Mesendoderm (in vitro differentiated cells): ENCODE measurements around the gene IFT25.
A peak's percentile ranks its signal among the peaks of the same experiment; 100 is the strongest.

Source experiments
- DNase-seq: peaks from one replicate; pipeline ENCODE4 v3.0.0; 2013
- H2AK5ac ChIP-seq: 2 replicates; pipeline ENCODE4 v1.6.1; 2013; ENCODE audit warnings: low read length, inconsistent platforms
- H2BK120ac ChIP-seq: 2 replicates; pipeline ENCODE4 v1.6.1; 2013; ENCODE audit warnings: low read depth, mild to moderate bottlenecking, low read length, moderate library complexity, mixed read lengths
- H2BK15ac ChIP-seq: replicated peaks from 2 replicates; pipeline ENCODE4 v1.6.1; 2013; ENCODE audit warnings: low read depth, mild to moderate bottlenecking, moderate library complexity
- H2BK5ac ChIP-seq: 2 replicates; pipeline ENCODE4 v1.6.1; 2013; ENCODE audit warnings: low read length, inconsistent platforms
- H3K18ac ChIP-seq: 2 replicates; pipeline ENCODE4 v1.6.1; 2013; ENCODE audit warnings: mild to moderate bottlenecking, low read length, mixed read lengths
- H3K23ac ChIP-seq: one replicate; pipeline ENCODE4 v1.6.1; 2013; ENCODE audit warnings: low read length
- H3K27ac ChIP-seq: 2 replicates; pipeline ENCODE4 v1.5.1; 2013; ENCODE audit warnings: low read depth, mild to moderate bottlenecking, inconsistent platforms, low read length, moderate library complexity
- H3K27me3 ChIP-seq: 2 replicates; pipeline ENCODE4 v1.6.1; 2013; ENCODE audit warnings: low read length, control low read depth, mild to moderate bottlenecking, inconsistent platforms; ENCODE audit not compliant: insufficient read depth, poor library complexity
- H3K36me3 ChIP-seq: 2 replicates; pipeline ENCODE4 v1.6.1; 2013; ENCODE audit warnings: low read length, inconsistent platforms; ENCODE audit not compliant: control insufficient read depth, insufficient read depth
- H3K4ac ChIP-seq: one replicate; pipeline ENCODE4 v1.6.1; 2013; ENCODE audit warnings: low read depth, mild to moderate bottlenecking, low read length, moderate library complexity
- H3K4me1 ChIP-seq: 2 replicates; pipeline ENCODE4 v1.6.1; 2013; ENCODE audit warnings: low read depth, low read length, inconsistent platforms; ENCODE audit not compliant: control insufficient read depth
- H3K4me2 ChIP-seq: 2 replicates; pipeline ENCODE4 v1.6.1; 2013; ENCODE audit warnings: low read length
- H3K4me3 ChIP-seq: 2 replicates; pipeline ENCODE4 v1.5.1; 2013; ENCODE audit warnings: mild to moderate bottlenecking, low read length
- H3K56ac ChIP-seq: one replicate; pipeline ENCODE4 v1.6.1; 2013; ENCODE audit warnings: low read length
- H3K79me1 ChIP-seq: 2 replicates; pipeline ENCODE4 v1.6.1; 2013; ENCODE audit warnings: low read length, inconsistent platforms
- H3K79me2 ChIP-seq: 2 replicates; pipeline ENCODE4 v1.6.1; 2013; ENCODE audit warnings: mild to moderate bottlenecking, low read length; ENCODE audit not compliant: control insufficient read depth, insufficient read depth
- H3K9ac ChIP-seq: 2 replicates; pipeline ENCODE4 v1.6.1; 2013; ENCODE audit warnings: low read length, inconsistent platforms
- H4K5ac ChIP-seq: one replicate; pipeline ENCODE4 v1.6.1; 2013; ENCODE audit warnings: low read length
- H4K8ac ChIP-seq: one replicate; pipeline ENCODE4 v1.6.1; 2013; ENCODE audit warnings: low read depth, mild to moderate bottlenecking, control low read depth, low read length, moderate library complexity
- WGBS: extraction: QIAGEN DNeasy Blood & Tissue Kit; methylation state at CpG from one replicate; pipeline ENCODE4 v1.1.7; 2013; ENCODE audit warnings: low lambda C conversion rate, missing lambda C conversion rate; ENCODE audit not compliant: insufficient coverage; ENCODE audit errors: extremely low coverage; 5-methylcytosine and 5-hydroxymethylcytosine counted together

The IFT25 gene

GRCh38 chr1:53931523-53931922 is 14.0 kb downstream of the IFT25 start:
- Histone ChIP-seq H3K4me2 (no peak overlapping the region), H3K27me3 (no peaks in the 10 kb centered on the region), H3K9ac (no peak overlapping the region), H3K23ac (no peak overlapping the region), H4K5ac (no peak overlapping the region), H3K4me1 (no peaks in the 10 kb centered on the region), H2BK120ac (no peak overlapping the region), H3K36me3 (peaks cover 2% of the 10 kb centered on the region), H3K27ac (no peak overlapping the region), H3K79me1 (no peaks in the 10 kb centered on the region), H3K56ac (no peak overlapping the region), H2BK5ac (no peak overlapping the region), H3K18ac (no peak overlapping the region), H2BK15ac (no peak overlapping the region), H2AK5ac (no peak overlapping the region), H3K4me3 (no peak overlapping the region), H4K8ac (no peak overlapping the region), H3K4ac (no peak overlapping the region), H3K79me2 (no peaks in the 10 kb centered on the region)
- DNase-seq, result no peak
- no CpG with 5 or more reads among the region's 2 CpGs for WGBS

DNA sequence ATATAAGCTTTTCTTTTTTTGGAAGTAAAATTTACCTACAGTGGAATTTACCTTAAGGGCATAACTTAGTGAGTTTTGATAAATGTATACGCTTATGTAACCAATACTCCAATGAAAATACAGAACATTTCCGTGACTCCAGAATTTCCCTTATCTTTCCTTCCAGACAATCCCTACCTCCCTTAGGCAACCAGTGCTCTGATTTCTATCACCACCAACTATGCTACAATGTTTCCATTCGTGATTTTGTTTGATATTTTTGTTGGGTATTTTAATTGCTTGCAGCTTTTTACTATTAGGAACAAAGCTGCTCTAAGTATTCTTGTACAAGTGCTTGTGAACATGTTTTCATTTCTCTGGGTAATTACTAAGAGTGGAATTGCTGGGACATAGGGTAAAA is 14.6 kb downstream of the IFT25 start:
- WGBS, result no CpG with 5 or more reads among the region's 3 CpGs
- Histone ChIP-seq H2BK5ac (no peak overlapping the region), H3K27me3 (no peaks in the 10 kb centered on the region), H3K18ac (no peak overlapping the region), H3K36me3 (peaks cover 2% of the 10 kb centered on the region), H3K79me1 (no peaks in the 10 kb centered on the region), H3K4me1 (no peaks in the 10 kb centered on the region), H3K23ac (no peak overlapping the region), H3K27ac (no peak overlapping the region), H4K8ac (no peak overlapping the region), H4K5ac (no peak overlapping the region), H3K56ac (no peak overlapping the region), H3K4me2 (no peak overlapping the region), H3K4ac (no peak overlapping the region), H3K4me3 (no peak overlapping the region), H3K9ac (no peak overlapping the region), H2BK120ac (no peak overlapping the region), H2AK5ac (no peak overlapping the region), H3K79me2 (no peaks in the 10 kb centered on the region), H2BK15ac (no peak overlapping the region)
- no peak for DNase-seq

DNA sequence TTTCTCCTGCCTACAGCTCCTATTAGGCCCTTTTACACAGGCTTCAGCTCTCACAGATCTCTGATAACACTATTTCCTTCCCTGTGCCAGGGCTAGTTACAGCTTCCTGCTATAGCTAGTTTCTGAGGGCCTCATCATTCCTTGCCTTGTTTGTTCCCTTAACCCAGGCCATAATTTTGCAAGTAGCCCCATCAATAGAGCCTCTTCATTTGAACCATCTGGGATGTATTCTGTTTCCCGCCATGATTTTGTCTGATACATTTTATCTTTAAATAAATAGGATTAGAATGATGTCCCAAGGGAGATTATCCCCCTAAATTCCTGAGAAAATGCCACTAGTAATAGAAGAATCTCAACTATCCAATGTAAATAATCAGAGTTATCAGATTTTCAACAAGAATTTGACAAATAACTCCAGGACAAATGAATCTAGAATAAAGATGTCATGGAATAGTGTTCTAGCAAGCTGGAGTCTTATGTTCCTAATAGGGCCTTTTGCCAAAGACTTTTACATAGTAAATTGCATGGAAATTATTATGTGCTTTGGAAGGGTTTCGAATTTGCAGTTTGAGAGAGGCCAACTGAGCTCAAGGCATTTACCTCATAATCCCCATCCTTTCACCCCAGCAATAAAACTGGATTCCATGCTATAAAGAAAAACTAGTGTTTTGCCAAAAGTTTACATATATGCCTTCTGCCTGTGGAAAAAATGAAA is 16.1 kb downstream of the IFT25 start:
- no peak overlapping the region for H3K4me3 ChIP-seq
- DNase-seq, result peak; percentile 55
- no peak overlapping the region for H4K8ac ChIP-seq
- H2BK120ac ChIP-seq, result no peak overlapping the region
- no peak overlapping the region for H2BK5ac ChIP-seq
- H2BK15ac ChIP-seq, result no peak overlapping the region
- H3K79me2 ChIP-seq, result no peaks in the 10 kb centered on the region
- H2AK5ac ChIP-seq, result no peak overlapping the region
- no peak overlapping the region for H4K5ac ChIP-seq
- no peak overlapping the region for H3K18ac ChIP-seq
- H3K27me3 ChIP-seq, result no peaks in the 10 kb centered on the region
- H3K36me3 ChIP-seq, result peaks cover 2% of the 10 kb centered on the region
- H3K56ac ChIP-seq, result no peak overlapping the region
- H3K4me1 ChIP-seq, result no peaks in the 10 kb centered on the region
- H3K27ac ChIP-seq, result no peak overlapping the region
- H3K4me2 ChIP-seq, result no peak overlapping the region
- no peaks in the 10 kb centered on the region for H3K79me1 ChIP-seq
- no CpG with 5 or more reads among the region's 2 CpGs for WGBS
- H3K23ac ChIP-seq, result no peak overlapping the region
- no peak overlapping the region for H3K9ac ChIP-seq
- H3K4ac ChIP-seq, result no peak overlapping the region

- no peak overlapping the region for H2BK5ac ChIP-seq
- no peaks in the 10 kb centered on the region for H3K27me3 ChIP-seq
- H3K56ac ChIP-seq, result no peak overlapping the region
- no peak overlapping the region for H4K5ac ChIP-seq
- no peak overlapping the region for H3K27ac ChIP-seq
- H3K79me1 ChIP-seq, result no peaks in the 10 kb centered on the region
- no peak overlapping the region for H2BK15ac ChIP-seq
- no peak overlapping the region for H4K8ac ChIP-seq
- H3K4ac ChIP-seq, result no peak overlapping the region
- no peak overlapping the region for H3K4me3 ChIP-seq
- H3K36me3 ChIP-seq, result peaks cover 2% of the 10 kb centered on the region
- no peak overlapping the region for H2AK5ac ChIP-seq
- H3K79me2 ChIP-seq, result no peaks in the 10 kb centered on the region
- H3K18ac ChIP-seq, result no peak overlapping the region
- no peak overlapping the region for H3K9ac ChIP-seq
- WGBS, result no CpG with 5 or more reads among the region's 2 CpGs
- H3K23ac ChIP-seq, result no peak overlapping the region
- no peak overlapping the region for H3K4me2 ChIP-seq
- no peak overlapping the region for H2BK120ac ChIP-seq
- no peak for DNase-seq
- no peaks in the 10 kb centered on the region for H3K4me1 ChIP-seq
Observed at GRCh38 chr1:53927376-53927881, 18.1 kb downstream of the IFT25 start.

GRCh38 chr1:53919675-53920066 is 25.8 kb downstream of the IFT25 start:
- H3K36me3 ChIP-seq, result no peaks in the 10 kb centered on the region

DNA sequence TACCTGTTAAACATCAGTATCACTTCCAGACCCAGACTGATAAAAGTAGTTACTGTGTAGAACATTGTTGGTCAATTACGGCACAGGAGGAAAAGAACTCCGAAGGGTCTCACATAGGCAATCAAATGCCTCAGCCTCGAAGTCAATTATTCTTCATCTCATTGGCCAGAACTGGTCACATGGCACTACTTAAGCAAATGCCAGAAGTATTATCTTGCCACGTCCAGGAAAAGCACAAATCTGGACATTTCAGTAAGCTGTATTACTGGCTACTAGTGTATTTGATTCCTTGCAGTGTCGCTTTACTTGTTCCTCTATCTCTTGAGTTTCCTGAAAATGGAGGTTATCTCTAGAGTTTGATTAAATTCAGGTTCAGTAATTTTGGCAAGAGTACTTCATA is 27.2 kb downstream of the IFT25 start:
- H3K4me2 ChIP-seq, result no peak overlapping the region
- no peak overlapping the region for H3K23ac ChIP-seq
- H3K4me1 ChIP-seq, result no peaks in the 10 kb centered on the region
- H3K79me2 ChIP-seq, result no peaks in the 10 kb centered on the region
- H4K8ac ChIP-seq, result no peak overlapping the region
- H3K9ac ChIP-seq, result no peak overlapping the region
- H3K36me3 ChIP-seq, result no peaks in the 10 kb centered on the region
- WGBS, result no CpG with 5 or more reads among the region's 5 CpGs
- H4K5ac ChIP-seq, result no peak overlapping the region
- no peaks in the 10 kb centered on the region for H3K27me3 ChIP-seq
- H3K56ac ChIP-seq, result no peak overlapping the region
- H3K18ac ChIP-seq, result no peak overlapping the region
- H3K4ac ChIP-seq, result no peak overlapping the region
- H2BK15ac ChIP-seq, result no peak overlapping the region
- H2BK5ac ChIP-seq, result no peak overlapping the region
- no peak overlapping the region for H2BK120ac ChIP-seq
- DNase-seq, result no peak
- no peak overlapping the region for H3K4me3 ChIP-seq
- no peak overlapping the region for H2AK5ac ChIP-seq
- H3K27ac ChIP-seq, result no peak overlapping the region
- H3K79me1 ChIP-seq, result no peaks in the 10 kb centered on the region

More at GRCh38 chr1:53919675-53920066, 25.8 kb downstream of the IFT25 start:
- Histone ChIP-seq H2BK120ac (no peak overlapping the region), H3K4ac (no peak overlapping the region), H3K4me2 (no peak overlapping the region), H3K27ac (no peak overlapping the region), H3K56ac (no peak overlapping the region), H3K9ac (no peak overlapping the region), H3K27me3 (no peaks in the 10 kb centered on the region), H3K4me1 (no peaks in the 10 kb centered on the region), H3K79me2 (no peaks in the 10 kb centered on the region), H3K79me1 (no peaks in the 10 kb centered on the region), H2BK5ac (no peak overlapping the region), H4K8ac (no peak overlapping the region), H3K4me3 (no peak overlapping the region), H4K5ac (no peak overlapping the region), H3K18ac (no peak overlapping the region), H2BK15ac (no peak overlapping the region), H3K23ac (no peak overlapping the region), H2AK5ac (no peak overlapping the region)
- DNase-seq, result no peak
- no CpG with 5 or more reads among the region's 3 CpGs for WGBS
